DMS 273 (cell line): ENCODE data around the gene PIK3CG.
"Not testable (repeated sequence)": the region's sequence is repeated elsewhere in the genome, so short reads cannot be mapped to it uniquely, and the experiment has no call there.

Experiments used
- DNase-seq: peaks from one replicate; lab custom pipeline; 2025; ENCODE audit not compliant: unreplicated experiment; lab: John Stamatoyannopoulos, UW

PIK3CG gene

GRCh38 chr7:106936236-106936635 is 71.2 kb downstream of the PIK3CG start:
- DNase-seq, result no peak

- DNase-seq, result not testable (repeated sequence)
Measured at GRCh38 chr7:106938122-106938521, 73.0 kb downstream of the PIK3CG start.

GRCh38 chr7:106938803-106939202 is 73.7 kb downstream of the PIK3CG start:
- DNase-seq, result no peak

- no peak for DNase-seq
Measured at GRCh38 chr7:106944035-106944665, 79.1 kb downstream of the PIK3CG start.

- peak; percentile 88 for DNase-seq
Measured at GRCh38 chr7:106947244-106947728, 82.2 kb downstream of the PIK3CG start.

- DNase-seq, result no peak
Measured at GRCh38 chr7:106952001-106952657, 87.0 kb downstream of the PIK3CG start.

GRCh38 chr7:106952658-106953231 is 87.7 kb downstream of the PIK3CG start:
- no peak for DNase-seq

GRCh38 chr7:106954840-106955239 is 89.8 kb downstream of the PIK3CG start:
- DNase-seq, result no peak

- not testable (repeated sequence) for DNase-seq
Measured at GRCh38 chr7:106955857-106956256, 90.8 kb downstream of the PIK3CG start.
